IMR-90 (cell line): ENCODE data around the gene RNF111. TPM values are rescaled to one million over a fixed set of nuclear protein-coding genes. Genes with fewer than 3 reads are reported as not detected.

Source experiments
- ATAC-seq: fragments of 200-7000 bp; cut with Tn5 transposase; 2 replicates; pipeline ENCODE4 v1.9.1; 2020; ENCODE audit warnings: low read depth, mild to moderate bottlenecking, moderate library complexity
- BruUV-seq: library from RNA; stranded (reverse); fragments of 400-500 nt; replicated peaks from 2 replicates; lab custom pipeline; 2021; lab: Mats Ljungman, UMichigan
- CTCF ChIA-PET: fragments of 300-600 bp; formaldehyde crosslinking; extraction: SDS; loops from one replicate; lab custom pipeline; 2021; ENCODE audit warnings: antibody characterized with exemption; lab: Yijun Ruan, JAX
- POLR2A ChIA-PET: fragments of 300-600 bp; sonication (Branson Sonifier 250); formaldehyde crosslinking; loops from one replicate; lab custom pipeline; 2022; ENCODE audit warnings: antibody characterized with exemption; ENCODE audit not compliant: unreplicated experiment; lab: Charles Lee
- DNase-seq: peaks from one replicate; pipeline ENCODE4 v3.0.0; 2013
- H2AFZ ChIP-seq: replicated peaks from 2 replicates; pipeline ENCODE3; 2013; ENCODE audit warnings: low read length, mild to moderate bottlenecking; ENCODE audit not compliant: poor library complexity
- H2AK5ac ChIP-seq: 2 replicates; pipeline ENCODE4 v1.6.1; 2013; ENCODE audit warnings: low read depth, low read length, inconsistent platforms
- H2AK9ac ChIP-seq: replicated peaks from 2 replicates; pipeline ENCODE3; 2013; ENCODE audit warnings: mild to moderate bottlenecking, low read depth, low read length, moderate library complexity; ENCODE audit not compliant: poor library complexity
- H2BK120ac ChIP-seq: 2 replicates; pipeline ENCODE4 v1.6.1; 2013; ENCODE audit warnings: low read depth, low read length, inconsistent platforms
- H2BK15ac ChIP-seq: 3 replicates; pipeline ENCODE4 v1.6.1; 2013; ENCODE audit warnings: low read depth, low read length, inconsistent platforms
- H2BK20ac ChIP-seq: 2 replicates; pipeline ENCODE4 v1.6.1; 2013; ENCODE audit warnings: low read depth, mild to moderate bottlenecking, inconsistent platforms, low read length, moderate library complexity
- H2BK5ac ChIP-seq: 2 replicates; pipeline ENCODE4 v1.6.1; 2013; ENCODE audit warnings: mild to moderate bottlenecking, low read depth, low read length, inconsistent platforms; ENCODE audit not compliant: poor library complexity, severe bottlenecking
- H3K14ac ChIP-seq: replicated peaks from 2 replicates; pipeline ENCODE4 v1.6.1; 2013; ENCODE audit warnings: low read depth, low read length, inconsistent platforms
- H3K18ac ChIP-seq: 2 replicates; pipeline ENCODE4 v1.6.1; 2013; ENCODE audit warnings: low read depth, low read length, control low read depth
- H3K23ac ChIP-seq: 2 replicates; pipeline ENCODE4 v1.6.1; 2013; ENCODE audit warnings: low read depth, low read length, inconsistent platforms
- H3K27ac ChIP-seq: 2 replicates; pipeline ENCODE4 v1.5.1; 2013; ENCODE audit warnings: mild to moderate bottlenecking, control low read depth, low read length; ENCODE audit not compliant: insufficient read depth
- H3K27me3 ChIP-seq: 2 replicates; pipeline ENCODE4 v1.6.1; 2013; ENCODE audit warnings: low read length; ENCODE audit not compliant: control insufficient read depth, insufficient read depth
- H3K36me3 ChIP-seq: 2 replicates; pipeline ENCODE4 v1.6.1; 2013; ENCODE audit warnings: low read length, mixed read lengths; ENCODE audit not compliant: control insufficient read depth, insufficient read depth
- H3K4ac ChIP-seq: 2 replicates; pipeline ENCODE4 v1.6.1; 2013; ENCODE audit warnings: low read depth, low read length, inconsistent platforms
- H3K4me1 ChIP-seq: 2 replicates; pipeline ENCODE4 v1.6.1; 2013; ENCODE audit warnings: low read length, mixed read lengths; ENCODE audit not compliant: control insufficient read depth, insufficient read depth
- H3K4me2 ChIP-seq: 2 replicates; pipeline ENCODE4 v1.6.1; 2013; ENCODE audit warnings: low read depth, mild to moderate bottlenecking, control low read depth, low read length, moderate library complexity
- H3K4me3 ChIP-seq: 2 replicates; pipeline ENCODE4 v1.5.1; 2013; ENCODE audit warnings: low read depth, mild to moderate bottlenecking, control low read depth, low read length, moderate library complexity; ENCODE audit not compliant: insufficient read depth
- H3K56ac ChIP-seq: 2 replicates; pipeline ENCODE4 v1.6.1; 2013; ENCODE audit warnings: low read length, inconsistent platforms; ENCODE audit not compliant: insufficient read depth; ENCODE audit errors: extremely low read depth
- H3K79me1 ChIP-seq, 2 experiments: 2 replicates each; pipeline ENCODE4 v1.6.1; 2013; ENCODE audit warnings: low read length in 2 of 2, inconsistent platforms in 1 of 2, low read depth in 1 of 2
- H3K9ac ChIP-seq: 2 replicates; pipeline ENCODE4 v1.6.1; 2013; ENCODE audit warnings: low read depth, low read length, control low read depth
- H3K9me1 ChIP-seq: 2 replicates; pipeline ENCODE4 v1.6.1; 2013; ENCODE audit warnings: low read length, inconsistent platforms; ENCODE audit not compliant: insufficient read depth
- H3K9me3 ChIP-seq: 2 replicates; pipeline ENCODE4 v1.6.1; 2013; ENCODE audit warnings: low read length; ENCODE audit not compliant: control insufficient read depth, insufficient read depth
- H4K20me1 ChIP-seq: 2 replicates; pipeline ENCODE4 v1.6.1; 2013; ENCODE audit warnings: low read length, inconsistent platforms; ENCODE audit not compliant: insufficient read depth
- H4K5ac ChIP-seq: 2 replicates; pipeline ENCODE4 v1.6.1; 2013; ENCODE audit warnings: mild to moderate bottlenecking, low read depth, low read length, control low read depth
- H4K8ac ChIP-seq, 2 experiments: 2 replicates each; pipeline ENCODE4 v1.6.1; 2013; ENCODE audit warnings: low read depth in 2 of 2, low read length in 2 of 2, control low read depth in 1 of 2, inconsistent platforms in 1 of 2
- H4K91ac ChIP-seq: 2 replicates; pipeline ENCODE4 v1.6.1; 2013; ENCODE audit warnings: low read depth, low read length, inconsistent platforms; ENCODE audit not compliant: insufficient read depth
- BHLHE40 ChIP-seq: fragments of 150-350 bp; IDR thresholded peaks from 2 replicates; pipeline ENCODE4 v1.6.1; 2016; ENCODE audit warnings: mild to moderate bottlenecking, low read depth, low read length
- CEBPB ChIP-seq: IDR thresholded peaks from 2 replicates; pipeline ENCODE4 v1.6.1; 2012; ENCODE audit warnings: low read depth, low read length, improper control_type of control experiment
- CHD1 ChIP-seq: IDR thresholded peaks from 2 replicates; pipeline ENCODE4 v1.6.1; 2012; ENCODE audit warnings: low read depth, low read length, improper control_type of control experiment
- CTCF ChIP-seq: conservative IDR thresholded peaks from 2 replicates; pipeline ENCODE4 v1.5.1; 2012; ENCODE audit warnings: mild to moderate bottlenecking, low read depth, low read length, improper control_type of control experiment
- ELK1 ChIP-seq: fragments of 150-350 bp; IDR thresholded peaks from 2 replicates; pipeline ENCODE4 v1.6.1; 2016; ENCODE audit warnings: low read depth, mild to moderate bottlenecking, low read length, moderate library complexity, borderline replicate concordance
- FOS ChIP-seq: fragments of 150-350 bp; IDR thresholded peaks from 2 replicates; pipeline ENCODE4 v1.6.1; 2016; ENCODE audit warnings: low read depth, low read length
- MAFK ChIP-seq: IDR thresholded peaks from 2 replicates; pipeline ENCODE4 v1.6.1; 2012; ENCODE audit warnings: low read depth, low read length, improper control_type of control experiment
- MAZ ChIP-seq: IDR thresholded peaks from 2 replicates; pipeline ENCODE4 v1.6.1; 2012; ENCODE audit warnings: low read depth, mild to moderate bottlenecking, low read length, improper control_type of control experiment, moderate library complexity, borderline replicate concordance
- MXI1 ChIP-seq: IDR thresholded peaks from 2 replicates; pipeline ENCODE4 v1.6.1; 2012; ENCODE audit warnings: low read depth, mild to moderate bottlenecking, low read length, moderate library complexity, borderline replicate concordance
- NFE2L2 ChIP-seq: fragments of 150-350 bp; IDR thresholded peaks from 2 replicates; pipeline ENCODE4 v1.6.1; 2016; ENCODE audit warnings: low read depth, mild to moderate bottlenecking, low read length
- POLR2A ChIP-seq: IDR thresholded peaks from 2 replicates; pipeline ENCODE4 v1.6.1; 2012; ENCODE audit warnings: mild to moderate bottlenecking, low read depth, low read length
- RAD21 ChIP-seq: IDR thresholded peaks from 2 replicates; pipeline ENCODE4 v1.6.1; 2012; ENCODE audit warnings: low read length, improper control_type of control experiment
- RCOR1 ChIP-seq: IDR thresholded peaks from 2 replicates; pipeline ENCODE4 v1.6.1; 2012; ENCODE audit warnings: mild to moderate bottlenecking, low read length, improper control_type of control experiment; ENCODE audit not compliant: insufficient replicate concordance
- RFX5 ChIP-seq: IDR thresholded peaks from 2 replicates; pipeline ENCODE4 v1.8.0; 2012; ENCODE audit warnings: low read depth, mild to moderate bottlenecking, low read length, moderate library complexity
- SMC3 ChIP-seq: fragments of 150-350 bp; IDR thresholded peaks from 2 replicates; pipeline ENCODE4 v1.6.1; 2016; ENCODE audit warnings: low read depth, mild to moderate bottlenecking, antibody characterized with exemption, low read length, moderate library complexity
- USF2 ChIP-seq: fragments of 150-350 bp; IDR thresholded peaks from 2 replicates; pipeline ENCODE4 v1.6.1; 2017; ENCODE audit warnings: mild to moderate bottlenecking, antibody characterized with exemption, low read length, low read depth
- WGBS, 2 experiments: methylation state at CpG; one replicate each; pipeline versions ENCODE4 v1.1.5 to v1.1.7; 2013; ENCODE audit warnings: missing lambda C conversion rate in 2 of 2; ENCODE audit not compliant: insufficient read length in 1 of 2; ENCODE audit errors: extremely low coverage in 2 of 2; 5-methylcytosine and 5-hydroxymethylcytosine counted together
- dilution Hi-C: fragments of 300-500 bp; cut with HindIII; formaldehyde crosslinking; loops from one replicate; pipeline ENCODE4 v1.14.3; 2018; ENCODE audit warnings: low sequenced_read_pairs; ENCODE audit not compliant: unreplicated experiment
- in situ Hi-C: fragments of 300-500 bp; cut with MboI; formaldehyde crosslinking; loops from 3 replicates; pipeline ENCODE4 v1.14.3; 2019; ENCODE audit warnings: low sequenced_read_pairs, inconsistent platforms, mixed read lengths
- intact Hi-C: fragments of 100-400 bp; cut with micrococcal nuclease; formaldehyde crosslinking; loops from 2 replicates; pipeline ENCODE4 v1.10.0; 2022
- polyA plus RNA-seq, 3 experiments: library from polyadenylated mRNA; depleted of rRNA; stranded (reverse); fragments of >200 nt; gene quantifications; 2 replicates each; pipeline ENCODE4 v1.2.3, GENCODE V29; 2012; ENCODE audit warnings: low replicate concordance in 1 of 3
- total RNA-seq: library from RNA; depleted of rRNA; stranded (reverse); fragments of >200 nt; gene quantifications from 2 replicates; pipeline ENCODE4 v1.2.3, GENCODE V29; 2012

The RNF111 gene
- total and polyA plus RNA-seq, 2 of the 4 experiments (the other 2 are of a cell fraction), result 13.5 to 20.1 TPM

DNA sequence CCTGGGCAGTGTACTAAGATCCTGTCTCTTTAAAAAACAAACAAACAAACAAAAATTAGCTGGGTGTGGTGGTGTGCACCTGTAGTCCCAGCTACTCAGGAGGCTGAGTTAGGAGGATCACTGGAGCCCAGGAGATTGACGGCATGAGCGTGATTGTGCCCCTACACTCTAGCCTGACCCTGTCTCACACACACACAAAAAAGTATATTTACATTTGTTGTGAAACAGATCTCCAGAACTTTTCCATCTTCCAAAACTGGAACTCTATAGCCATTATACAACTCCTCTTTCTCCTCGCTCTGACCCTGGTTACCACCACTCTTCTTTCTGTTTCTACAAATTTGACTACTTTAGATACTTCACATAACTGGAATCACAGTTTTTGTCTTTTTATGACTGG lies 61.4 kb downstream of the RNF111 start:
- Histone ChIP-seq H2BK120ac (no peak overlapping the region), H3K36me3 (peaks cover 6% of the 10 kb centered on the region), H2BK20ac (no peak overlapping the region), H3K27ac (no peak overlapping the region), H3K4me3 (no peak overlapping the region), H3K4me1 (no peaks in the 10 kb centered on the region), H3K18ac (no peak overlapping the region), H2BK5ac (no peak overlapping the region), H3K23ac (no peak overlapping the region), H4K91ac (no peak overlapping the region), H4K8ac (no peak overlapping the region), H3K56ac (no peak overlapping the region), H3K9ac (no peak overlapping the region), H3K9me3 (no peaks in the 10 kb centered on the region), H3K79me1 (peaks cover 19 to 43% of the 10 kb centered on the region in 2 experiments), H3K9me1 (peaks cover 3% of the 10 kb centered on the region), H2AK5ac (no peak overlapping the region), H4K5ac (no peak overlapping the region), H2AK9ac (no peak overlapping the region), H3K4me2 (no peak overlapping the region), H3K4ac (no peak overlapping the region), H4K20me1 (peaks cover 11% of the 10 kb centered on the region), H3K27me3 (no peaks in the 10 kb centered on the region), H3K14ac (no peak overlapping the region), H2AFZ (no peak overlapping the region), H2BK15ac (no peak overlapping the region)
- in situ Hi-C loops (no loop called here), dilution Hi-C loops (no loop called here), intact Hi-C loops (no loop called here)
- no TSS peak for BruUV-seq
- WGBS, 2 experiments, result no CpG with 5 or more reads among the region's 3 CpGs
- CTCF ChIA-PET, result no interaction called here
- no peak for TF ChIP-seq MAZ
- TF ChIP-seq RFX5, result no peak
- TF ChIP-seq CEBPB, result no peak
- TF ChIP-seq CHD1, result no peak
- no peak for TF ChIP-seq POLR2A
- TF ChIP-seq FOS, result no peak
- no peak for TF ChIP-seq ELK1
- TF ChIP-seq CTCF, result no peak
- no peak for TF ChIP-seq MXI1
- no peak for TF ChIP-seq RCOR1
- no peak for TF ChIP-seq RAD21
- TF ChIP-seq USF2, result no peak
- TF ChIP-seq NFE2L2, result no peak
- TF ChIP-seq SMC3, result no peak
- no peak for TF ChIP-seq BHLHE40
- TF ChIP-seq MAFK, result no peak
- POLR2A ChIA-PET, result no interaction called here
- ATAC-seq, result no peak
- no peak for DNase-seq
